Mucosa of rectum (tissue), 2 donors: ENCODE measurements around the gene SLC9A9.

Experiments used
- H3K27ac ChIP-seq, 2 donors: one replicate each; pipeline ENCODE4 v1.7.0; 2013; ENCODE audit warnings: inconsistent platforms in 2 of 2, low read depth in 2 of 2, low read length in 2 of 2
- H3K27me3 ChIP-seq, 2 donors: one replicate each; pipeline ENCODE4 v1.7.0; 2013; ENCODE audit warnings: low read length in 2 of 2; ENCODE audit not compliant: control insufficient read depth in 2 of 2, insufficient read depth in 2 of 2
- H3K36me3 ChIP-seq, 2 donors: one replicate each; pipeline ENCODE4 v1.7.0; 2013; ENCODE audit warnings: low read length in 2 of 2; ENCODE audit not compliant: control insufficient read depth in 2 of 2, insufficient read depth in 2 of 2
- H3K4me1 ChIP-seq, 2 donors: one replicate each; pipeline ENCODE4 v1.7.0; 2013; ENCODE audit warnings: low read length in 2 of 2, mild to moderate bottlenecking in 1 of 2; ENCODE audit not compliant: control insufficient read depth in 2 of 2, insufficient read depth in 2 of 2
- H3K4me3 ChIP-seq, 2 donors: one replicate each; pipeline ENCODE4 v1.7.0; 2013; ENCODE audit warnings: low read length in 2 of 2
- H3K9ac ChIP-seq, 2 donors: one replicate each; pipeline ENCODE4 v1.7.0; 2013; ENCODE audit warnings: low read length in 2 of 2, low read depth in 1 of 2, mild to moderate bottlenecking in 1 of 2
- H3K9me3 ChIP-seq, 2 donors: one replicate each; pipeline ENCODE4 v1.7.0; 2013; ENCODE audit warnings: low read length in 2 of 2; ENCODE audit not compliant: control insufficient read depth in 2 of 2
- donor health status: healthy.
- donor health status: Normal muscosa, but diverticular disease.

Gene SLC9A9

DNA sequence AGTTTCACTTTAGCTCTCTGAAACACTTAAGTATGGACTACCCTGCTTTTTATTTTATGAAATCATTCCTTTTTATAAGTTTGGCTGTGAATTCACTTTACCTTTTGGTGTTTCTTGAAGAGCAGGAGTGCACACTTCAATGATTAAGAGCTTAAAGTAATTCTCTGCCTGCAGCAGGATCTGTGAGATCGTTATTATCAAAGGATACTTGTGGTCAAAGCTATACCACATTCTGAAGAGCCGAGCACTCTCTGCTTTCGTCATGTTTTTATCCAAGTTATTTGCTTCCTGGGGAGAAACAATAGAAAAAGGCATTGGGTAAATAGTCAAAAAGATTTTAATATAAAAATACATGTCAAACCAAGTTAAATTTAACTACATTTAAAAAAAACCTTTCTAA is 485.0 kb downstream of the SLC9A9 start:
- Histone ChIP-seq H3K9ac (no peak overlapping the region), H3K4me1 (peaks cover 0 to 4% of the 10 kb centered on the region in 2 donors), H3K36me3 (no peaks in the 10 kb centered on the region), H3K9me3 (no peaks in the 10 kb centered on the region), H3K27me3 (no peaks in the 10 kb centered on the region), H3K4me3 (no peak overlapping the region), H3K27ac (no peak overlapping the region)

DNA sequence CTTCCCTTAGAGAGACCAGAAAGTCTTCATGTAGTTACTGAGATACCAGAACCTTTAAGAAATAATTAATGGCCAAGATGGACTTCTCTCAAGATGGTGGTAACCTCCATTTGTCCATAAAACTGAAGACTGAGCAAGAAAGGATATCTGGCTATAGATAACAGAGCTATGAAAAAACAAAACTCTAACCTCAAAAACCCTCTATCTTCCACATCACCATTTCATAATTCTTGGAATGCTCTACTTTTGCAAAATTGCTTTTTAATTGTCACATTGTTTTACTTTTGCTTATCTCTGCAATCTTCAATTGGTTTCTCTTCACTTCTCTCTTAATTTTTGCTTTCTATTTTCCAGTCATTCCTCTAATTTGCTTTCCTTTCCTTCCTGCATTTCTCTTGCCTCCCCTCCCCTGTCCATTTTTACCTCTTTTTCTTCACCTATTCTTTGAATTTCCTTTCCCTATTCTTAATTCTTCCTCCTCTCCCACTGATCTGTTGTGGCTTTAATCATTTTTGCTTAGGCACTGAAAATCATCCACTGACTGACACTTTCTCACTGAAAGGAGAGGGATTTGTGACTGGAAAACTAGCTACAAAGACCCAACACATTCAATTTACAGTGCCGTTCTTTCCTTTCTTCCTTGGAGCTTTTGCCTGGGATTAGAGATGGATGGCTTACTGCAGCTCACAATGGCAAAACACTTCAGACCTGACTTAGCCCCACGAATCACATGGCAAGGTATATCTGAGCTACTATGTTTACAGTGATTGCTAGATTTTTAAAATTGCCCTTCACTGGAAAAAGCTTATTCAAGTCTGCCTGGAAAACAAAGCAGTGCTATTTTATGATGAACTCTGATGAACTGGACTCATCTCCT is 485.9 kb downstream of the SLC9A9 start:
- H3K27ac ChIP-seq = no peak overlapping the region
- H3K9ac ChIP-seq = no peak overlapping the region
- no peaks in the 10 kb centered on the region for H3K9me3 ChIP-seq
- no peaks in the 10 kb centered on the region for H3K27me3 ChIP-seq
- no peak overlapping the region for H3K4me3 ChIP-seq
- H3K36me3 ChIP-seq = no peaks in the 10 kb centered on the region
- peaks cover 0 to 4% of the 10 kb centered on the region in 2 donors for H3K4me1 ChIP-seq

- Histone ChIP-seq H3K27ac (no peak overlapping the region), H3K4me1 (peaks cover 0 to 4% of the 10 kb centered on the region in 2 donors), H3K9ac (no peak overlapping the region), H3K9me3 (no peaks in the 10 kb centered on the region), H3K36me3 (no peaks in the 10 kb centered on the region), H3K27me3 (no peaks in the 10 kb centered on the region), H3K4me3 (no peak overlapping the region)
Observed at GRCh38 chr3:143361589-143361988, 486.7 kb downstream of the SLC9A9 start.

DNA sequence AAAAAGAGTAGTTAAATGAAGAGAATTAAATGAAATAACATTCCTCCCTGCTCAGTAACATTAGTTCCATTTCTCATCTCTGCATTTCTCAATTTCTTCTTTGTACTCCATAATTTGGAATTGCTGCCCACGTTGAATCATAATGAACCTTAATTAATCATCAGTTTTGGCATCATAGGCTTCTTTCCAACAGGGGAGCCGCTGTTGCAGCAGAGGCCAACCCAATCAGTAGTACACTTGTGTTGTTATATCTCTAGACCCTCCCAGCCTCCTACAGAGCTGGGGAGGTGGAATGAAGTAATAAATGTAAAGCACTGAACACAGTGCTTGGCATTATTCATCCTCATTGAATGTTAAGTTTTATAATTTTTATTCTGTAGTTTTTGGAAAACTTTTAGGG is 488.0 kb downstream of the SLC9A9 start:
- Histone ChIP-seq H3K4me1 (peaks cover 0 to 4% of the 10 kb centered on the region in 2 donors), H3K27ac (no peak overlapping the region), H3K4me3 (no peak overlapping the region), H3K27me3 (no peaks in the 10 kb centered on the region), H3K9ac (no peak overlapping the region), H3K36me3 (no peaks in the 10 kb centered on the region), H3K9me3 (no peaks in the 10 kb centered on the region)

- Histone ChIP-seq H3K27me3 (no peaks in the 10 kb centered on the region), H3K4me3 (no peak overlapping the region), H3K27ac (no peak overlapping the region), H3K9ac (no peak overlapping the region), H3K9me3 (no peaks in the 10 kb centered on the region), H3K36me3 (no peaks in the 10 kb centered on the region), H3K4me1 (peaks cover 0 to 4% of the 10 kb centered on the region in 2 donors)
Observed at GRCh38 chr3:143358793-143359491, 489.3 kb downstream of the SLC9A9 start.

DNA sequence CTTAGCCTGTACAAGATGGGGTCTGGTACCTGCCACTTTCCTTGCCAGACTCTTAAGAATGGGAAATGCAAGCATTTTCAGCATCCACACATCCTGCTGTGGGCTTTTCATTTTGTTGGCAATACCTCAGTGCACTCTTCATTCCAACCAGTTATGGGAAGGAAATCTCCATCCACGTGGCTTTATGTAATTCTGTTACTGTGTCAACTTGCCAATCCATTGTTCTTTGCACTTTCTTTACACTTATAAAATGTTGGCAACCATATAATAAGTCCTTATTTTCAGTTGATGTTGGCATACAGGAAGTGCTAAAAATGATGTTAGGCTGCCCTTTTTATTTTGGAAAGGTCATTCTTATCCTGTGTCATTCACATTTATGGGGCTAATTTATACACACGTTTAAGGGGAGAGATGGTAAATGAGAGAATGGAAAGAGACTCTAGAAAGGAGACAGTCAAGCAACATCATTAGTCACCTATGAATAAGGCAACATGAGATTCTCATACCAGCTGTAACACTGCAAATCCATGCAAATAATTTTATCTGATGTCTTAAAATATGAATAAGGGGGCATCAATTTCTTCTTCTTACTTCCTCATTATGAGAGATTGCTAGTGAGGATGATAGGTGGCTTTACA is 490.0 kb downstream of the SLC9A9 start:
- Histone ChIP-seq H3K27ac (no peak overlapping the region), H3K4me1 (peaks cover 0 to 4% of the 10 kb centered on the region in 2 donors), H3K9ac (no peak overlapping the region), H3K4me3 (no peak overlapping the region), H3K36me3 (no peaks in the 10 kb centered on the region), H3K9me3 (no peaks in the 10 kb centered on the region), H3K27me3 (no peaks in the 10 kb centered on the region)

- Histone ChIP-seq H3K27ac (no peak overlapping the region), H3K36me3 (no peaks in the 10 kb centered on the region)
Observed at GRCh38 chr3:143357700-143358099, 490.6 kb downstream of the SLC9A9 start.

GRCh38 chr3:143356839-143357238 is 491.4 kb downstream of the SLC9A9 start:
- no peak overlapping the region for H3K4me3 ChIP-seq
- no peaks in the 10 kb centered on the region for H3K9me3 ChIP-seq
- no peaks in the 10 kb centered on the region for H3K27me3 ChIP-seq
- H3K9ac ChIP-seq = no peak overlapping the region
- no peaks in the 10 kb centered on the region for H3K36me3 ChIP-seq
- peaks cover 0 to 4% of the 10 kb centered on the region in 2 donors for H3K4me1 ChIP-seq
- H3K27ac ChIP-seq = no peak overlapping the region

More at GRCh38 chr3:143357700-143358099, 490.6 kb downstream of the SLC9A9 start:
- no peak overlapping the region for H3K4me3 ChIP-seq
- H3K27me3 ChIP-seq = no peaks in the 10 kb centered on the region
- no peak overlapping the region for H3K9ac ChIP-seq
- no peaks in the 10 kb centered on the region for H3K9me3 ChIP-seq
- peaks cover 0 to 4% of the 10 kb centered on the region in 2 donors for H3K4me1 ChIP-seq

- H3K4me1 ChIP-seq = peaks cover 0 to 2% of the 10 kb centered on the region in 2 donors
- H3K4me3 ChIP-seq = no peak overlapping the region
- no peak overlapping the region for H3K9ac ChIP-seq
- H3K9me3 ChIP-seq = no peaks in the 10 kb centered on the region
- no peak overlapping the region for H3K27ac ChIP-seq
- H3K36me3 ChIP-seq = no peaks in the 10 kb centered on the region
- no peaks in the 10 kb centered on the region for H3K27me3 ChIP-seq
Observed at GRCh38 chr3:143354342-143354741, 493.9 kb downstream of the SLC9A9 start.
